ENCODE results near the gene ARRDC3. TPM values are rescaled to one million over a fixed set of nuclear protein-coding genes. Genes with fewer than 3 reads are reported as not detected.

ARRDC3 gene
- total and polyA plus RNA-seq, 2 of the 8 experiments (the other 6 are each of a cell fraction or from before 2014, with no cell fraction given) = 2.9 to 5.7 TPM

GRCh38 chr5:91381239-91381773 is 1.8 kb downstream of the ARRDC3 start:
- Histone ChIP-seq H2BK15ac (ENCODE audit: low read length) (no peak overlapping the region), H3K9me3 (ENCODE audit: insufficient read depth in 2 of 2, low read depth in 1 of 2, low read length in 1 of 2) (no peaks in the 10 kb centered on the region), H3K23me2 (ENCODE audit: low read depth, low read length) (peaks cover 16% of the 10 kb centered on the region), H3K56ac (replicated peaks; ENCODE audit: insufficient read length, low read depth, low read length) (peak overlapping the region; percentile 42), H3K4ac (replicated peaks; ENCODE audit: insufficient read length, low read depth, low read length) (no peak overlapping the region), H3K79me2 (ENCODE audit: control insufficient read depth in 1 of 2, insufficient read depth in 2 of 2, low read length in 2 of 2) (peaks cover 0 to 15% of the 10 kb centered on the region in 2 experiments; a peak in 2 of 4 replicates), H2BK5ac (ENCODE audit: low read depth, low read length) (no peak overlapping the region; the same call in 1 of the 2 replicates), H2BK120ac (replicated peaks; ENCODE audit: low read depth, low read length) (no peak overlapping the region), H4K91ac (replicated peaks; ENCODE audit: insufficient read length, low read length) (no peak overlapping the region), H3K36me3 (ENCODE audit: control insufficient read depth in 2 of 4, insufficient read depth in 4 of 4, low read length in 3 of 4) (peaks cover 0 to 5% (median 0%) of the 10 kb centered on the region in 4 experiments; a peak in 1 of 8 replicates), H2AK5ac (ENCODE audit: low read depth, low read length) (no peak overlapping the region), H2BK20ac (ENCODE audit: low read length) (no peak overlapping the region), H3K9ac (replicated peaks in 1 of 4; ENCODE audit: extremely low read depth in 1 of 4, low read depth in 3 of 4, low read length in 3 of 4) (peak overlapping the region; percentile 99 to 100 (median 100)), H4K8ac (ENCODE audit: extremely low read depth, insufficient read depth, low read length) (no peak overlapping the region; the same call in 1 of the 2 replicates), H3K79me1 (ENCODE audit: low read depth, low read length) (no peaks in the 10 kb centered on the region), H4K5ac (ENCODE audit: insufficient read length, low read depth, low read length) (peak overlapping the region; percentile 40), H2BK12ac (ENCODE audit: low read depth, low read length) (no peak overlapping the region; the same call in 1 of the 2 replicates), H3K27me3 (replicated peaks in 1 of 4; ENCODE audit: control insufficient read depth in 3 of 4, extremely low read depth in 1 of 4, insufficient read depth in 3 of 4, low read length in 3 of 4) (no peaks in the 10 kb centered on the region), H3K14ac (ENCODE audit: insufficient read length) (no peak overlapping the region), H2AFZ (ENCODE audit: low read length) (no peak overlapping the region), H3K18ac (ENCODE audit: extremely low read depth, low read length) (0 out of 2 replicates have a peak overlapping the region, but pooled peaks have one; percentile 24), H3K4me2 (ENCODE audit: insufficient read depth in 1 of 2, low read depth in 2 of 2, low read length in 2 of 2) (peak overlapping the region; percentile 79 to 90), H3K23ac (ENCODE audit: insufficient read length) (no peak overlapping the region), H4K20me1 (replicated peaks in 1 of 2; ENCODE audit: control insufficient read depth in 1 of 2, insufficient read depth in 2 of 2, low read length in 2 of 2) (no peaks in the 10 kb centered on the region), H3K27ac (ENCODE audit: low read depth, low read length) (peak overlapping the region; percentile 89), H3K4me1 (replicated peaks in 1 of 4; ENCODE audit: control insufficient read depth in 3 of 4, insufficient read depth in 4 of 4, low read length in 3 of 4) (no peaks in the 10 kb centered on the region; a peak in 2 of 7 replicates), H3K4me3 (ENCODE audit: extremely low read depth in 1 of 4, insufficient read depth in 2 of 4, low read depth in 3 of 4, low read length in 4 of 4) (peak overlapping the region; percentile 85 to 94 (median 90))
- ChIA-PET POLR2A (ENCODE audit: partially characterized antibody) (interaction anchor here (0.6 to 2.9 kb wide), 43 partner anchors 9 to 1678 kb away, joined by 3 to 20 read pairs (median 4); no protein-coding TSS in a partner anchor), CTCF (ENCODE audit: partially characterized antibody) (interaction anchor here (0.6 to 1.8 kb wide), 6 partner anchors 14 to 162 kb away, joined by 3 to 5 read pairs (median 4); no protein-coding TSS in a partner anchor)
- FAIRE-seq (peak; percentile 58), DNase-seq (ENCODE audit: low read depth in 1 of 2, low spot score in 2 of 2) (no peak)
- 2% methylated on average over 6 of the region's 6 CpGs; no CpG with 5 or more reads in 1 of the 2 experiments for WGBS, 2 experiments (ENCODE audit: extremely low coverage in 1 of 2, insufficient coverage in 1 of 2, insufficient read length in 1 of 2, insufficient replicate concordance in 2 of 2, low coverage in 1 of 2, low lambda C conversion rate in 2 of 2, missing lambda C conversion rate in 1 of 2)
- no peak for TF ChIP-seq SIX5 (IDR thresholded peaks at IDR 0.05; ENCODE audit: low read depth, low read length)
- TF ChIP-seq SIRT6 (IDR thresholded peaks at IDR 0.05; ENCODE audit: low read length) = peak; percentile 14
- TF ChIP-seq SUZ12 (IDR thresholded peaks at IDR 0.05; ENCODE audit: low read length) = no peak
- no peak for TF ChIP-seq RXRA (IDR thresholded peaks at IDR 0.05; ENCODE audit: insufficient read depth, low read depth, low read length)
- no peak for TF ChIP-seq KDM1A (IDR thresholded peaks at IDR 0.05; ENCODE audit: borderline replicate concordance, low read length)
- TF ChIP-seq RAD21 (IDR thresholded peaks at IDR 0.05 in 1 of 2, conservative IDR thresholded peaks at IDR 0.05 in 1 of 2; ENCODE audit: low read depth in 2 of 2, low read length in 2 of 2) = no peak
- no peak for TF ChIP-seq KDM4A (IDR thresholded peaks at IDR 0.05; ENCODE audit: low read depth, low read length, severe bottlenecking)
- TF ChIP-seq CBX8 (IDR thresholded peaks at IDR 0.05; ENCODE audit: borderline replicate concordance, low read depth, low read length) = no peak
- no peak for TF ChIP-seq CREB1 (IDR thresholded peaks at IDR 0.05)
- no peak for TF ChIP-seq BCL11A (IDR thresholded peaks at IDR 0.05; ENCODE audit: low read depth in 2 of 2, low read length in 2 of 2)
- TF ChIP-seq FOSL1 (IDR thresholded peaks at IDR 0.05; ENCODE audit: insufficient read depth, low read depth, low read length) = no peak
- peak in 1 of 2 experiments; percentile 51; a peak in 1 of 4 replicates for TF ChIP-seq SIN3A (conservative IDR thresholded peaks at IDR 0.05 in 1 of 2, IDR thresholded peaks at IDR 0.05 in 1 of 2; ENCODE audit: low read depth in 1 of 2, low read length in 2 of 2)
- TF ChIP-seq TAF1 (IDR thresholded peaks at IDR 0.05; ENCODE audit: low read depth, low read length) = no peak
